ENCODE data around the gene CBX1. TPM values are rescaled to one million over a fixed set of nuclear protein-coding genes. Genes with fewer than 3 reads are reported as not detected.

CBX1 gene
- total and polyA plus RNA-seq, 2 of the 13 experiments (the other 11 are each of a cell fraction or from before 2014, with no cell fraction given), result 17.8 to 108 TPM

DNA sequence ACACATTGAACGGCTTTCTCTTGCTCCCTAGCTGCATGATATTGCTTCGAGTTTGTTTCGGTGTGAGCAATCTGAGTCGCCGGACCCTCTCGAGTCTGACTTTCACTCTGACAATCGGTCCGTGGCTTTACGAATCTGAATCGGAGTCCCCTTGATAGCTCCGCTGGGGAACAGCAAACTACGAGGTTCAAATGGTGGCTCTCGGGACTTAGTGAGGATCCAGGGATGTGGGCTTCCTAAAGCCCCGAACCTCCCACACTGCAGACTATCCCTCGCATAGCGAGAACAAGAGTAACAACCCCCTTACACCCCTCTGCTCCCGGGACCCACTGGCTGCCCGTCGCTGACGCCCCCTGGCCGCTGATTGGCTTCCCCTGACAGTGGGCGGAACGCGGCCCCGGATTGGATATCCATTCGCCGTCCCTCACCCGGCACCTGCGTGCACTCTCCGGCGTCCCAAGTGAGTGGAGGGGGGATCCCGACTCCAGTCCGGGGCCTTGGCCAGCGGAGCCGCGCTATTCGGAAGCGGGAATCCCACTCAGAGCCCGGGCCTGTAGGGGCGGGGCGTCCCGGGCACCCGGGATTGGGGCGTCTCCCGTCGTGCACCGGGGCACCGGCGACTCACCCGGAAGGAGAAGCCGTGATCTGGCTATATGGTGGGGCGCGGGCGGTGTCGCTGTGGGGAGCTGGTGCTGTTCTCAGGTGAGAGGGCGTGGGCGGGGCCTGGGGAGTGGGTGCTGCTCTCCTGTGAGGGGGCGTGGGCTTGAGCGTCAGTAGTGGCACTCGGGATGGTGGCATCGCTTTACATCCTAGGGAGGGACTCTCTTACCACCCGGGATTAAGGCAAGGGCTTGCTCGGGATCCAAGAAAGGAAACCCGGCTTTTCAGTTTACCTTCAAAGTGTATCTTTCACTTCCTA, 6.1 kb upstream of the CBX1 start, which contains the start of gene SNX11 (continued):
- TF ChIP-seq, protein P1, sequence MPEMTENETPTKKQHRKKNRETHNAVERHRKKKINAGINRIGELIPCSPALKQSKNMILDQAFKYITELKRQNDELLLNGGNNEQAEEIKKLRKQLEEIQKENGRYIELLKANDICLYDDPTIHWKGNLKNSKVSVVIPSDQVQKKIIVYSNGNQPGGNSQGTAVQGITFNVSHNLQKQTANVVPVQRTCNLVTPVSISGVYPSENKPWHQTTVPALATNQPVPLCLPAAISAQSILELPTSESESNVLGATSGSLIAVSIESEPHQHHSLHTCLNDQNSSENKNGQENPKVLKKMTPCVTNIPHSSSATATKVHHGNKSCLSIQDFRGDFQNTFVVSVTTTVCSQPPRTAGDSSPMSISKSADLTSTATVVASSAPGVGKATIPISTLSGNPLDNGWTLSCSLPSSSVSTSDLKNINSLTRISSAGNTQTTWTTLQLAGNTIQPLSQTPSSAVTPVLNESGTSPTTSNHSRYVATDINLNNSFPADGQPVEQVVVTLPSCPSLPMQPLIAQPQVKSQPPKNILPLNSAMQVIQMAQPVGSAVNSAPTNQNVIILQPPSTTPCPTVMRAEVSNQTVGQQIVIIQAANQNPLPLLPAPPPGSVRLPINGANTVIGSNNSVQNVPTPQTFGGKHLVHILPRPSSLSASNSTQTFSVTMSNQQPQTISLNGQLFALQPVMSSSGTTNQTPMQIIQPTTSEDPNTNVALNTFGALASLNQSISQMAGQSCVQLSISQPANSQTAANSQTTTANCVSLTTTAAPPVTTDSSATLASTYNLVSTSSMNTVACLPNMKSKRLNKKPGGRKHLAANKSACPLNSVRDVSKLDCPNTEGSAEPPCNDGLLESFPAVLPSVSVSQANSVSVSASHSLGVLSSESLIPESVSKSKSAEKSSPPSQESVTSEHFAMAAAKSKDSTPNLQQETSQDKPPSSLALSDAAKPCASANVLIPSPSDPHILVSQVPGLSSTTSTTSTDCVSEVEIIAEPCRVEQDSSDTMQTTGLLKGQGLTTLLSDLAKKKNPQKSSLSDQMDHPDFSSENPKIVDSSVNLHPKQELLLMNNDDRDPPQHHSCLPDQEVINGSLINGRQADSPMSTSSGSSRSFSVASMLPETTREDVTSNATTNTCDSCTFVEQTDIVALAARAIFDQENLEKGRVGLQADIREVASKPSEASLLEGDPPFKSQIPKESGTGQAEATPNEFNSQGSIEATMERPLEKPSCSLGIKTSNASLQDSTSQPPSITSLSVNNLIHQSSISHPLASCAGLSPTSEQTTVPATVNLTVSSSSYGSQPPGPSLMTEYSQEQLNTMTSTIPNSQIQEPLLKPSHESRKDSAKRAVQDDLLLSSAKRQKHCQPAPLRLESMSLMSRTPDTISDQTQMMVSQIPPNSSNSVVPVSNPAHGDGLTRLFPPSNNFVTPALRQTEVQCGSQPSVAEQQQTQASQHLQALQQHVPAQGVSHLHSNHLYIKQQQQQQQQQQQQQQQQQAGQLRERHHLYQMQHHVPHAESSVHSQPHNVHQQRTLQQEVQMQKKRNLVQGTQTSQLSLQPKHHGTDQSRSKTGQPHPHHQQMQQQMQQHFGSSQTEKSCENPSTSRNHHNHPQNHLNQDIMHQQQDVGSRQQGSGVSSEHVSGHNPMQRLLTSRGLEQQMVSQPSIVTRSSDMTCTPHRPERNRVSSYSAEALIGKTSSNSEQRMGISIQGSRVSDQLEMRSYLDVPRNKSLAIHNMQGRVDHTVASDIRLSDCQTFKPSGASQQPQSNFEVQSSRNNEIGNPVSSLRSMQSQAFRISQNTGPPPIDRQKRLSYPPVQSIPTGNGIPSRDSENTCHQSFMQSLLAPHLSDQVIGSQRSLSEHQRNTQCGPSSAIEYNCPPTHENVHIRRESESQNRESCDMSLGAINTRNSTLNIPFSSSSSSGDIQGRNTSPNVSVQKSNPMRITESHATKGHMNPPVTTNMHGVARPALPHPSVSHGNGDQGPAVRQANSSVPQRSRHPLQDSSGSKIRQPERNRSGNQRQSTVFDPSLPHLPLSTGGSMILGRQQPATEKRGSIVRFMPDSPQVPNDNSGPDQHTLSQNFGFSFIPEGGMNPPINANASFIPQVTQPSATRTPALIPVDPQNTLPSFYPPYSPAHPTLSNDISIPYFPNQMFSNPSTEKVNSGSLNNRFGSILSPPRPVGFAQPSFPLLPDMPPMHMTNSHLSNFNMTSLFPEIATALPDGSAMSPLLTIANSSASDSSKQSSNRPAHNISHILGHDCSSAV (CRISPR knock-in tag; IDR thresholded peaks at IDR 0.05; ENCODE audit: borderline replicate concordance), result 0 out of 2 replicates have a peak, but pooled peaks have one; percentile 46
- peak; percentile 76; the same call in 1 of the 2 replicates for TF ChIP-seq CCDC6 (CRISPR knock-in tag; IDR thresholded peaks at IDR 0.05)
- TF ChIP-seq, protein P2, sequence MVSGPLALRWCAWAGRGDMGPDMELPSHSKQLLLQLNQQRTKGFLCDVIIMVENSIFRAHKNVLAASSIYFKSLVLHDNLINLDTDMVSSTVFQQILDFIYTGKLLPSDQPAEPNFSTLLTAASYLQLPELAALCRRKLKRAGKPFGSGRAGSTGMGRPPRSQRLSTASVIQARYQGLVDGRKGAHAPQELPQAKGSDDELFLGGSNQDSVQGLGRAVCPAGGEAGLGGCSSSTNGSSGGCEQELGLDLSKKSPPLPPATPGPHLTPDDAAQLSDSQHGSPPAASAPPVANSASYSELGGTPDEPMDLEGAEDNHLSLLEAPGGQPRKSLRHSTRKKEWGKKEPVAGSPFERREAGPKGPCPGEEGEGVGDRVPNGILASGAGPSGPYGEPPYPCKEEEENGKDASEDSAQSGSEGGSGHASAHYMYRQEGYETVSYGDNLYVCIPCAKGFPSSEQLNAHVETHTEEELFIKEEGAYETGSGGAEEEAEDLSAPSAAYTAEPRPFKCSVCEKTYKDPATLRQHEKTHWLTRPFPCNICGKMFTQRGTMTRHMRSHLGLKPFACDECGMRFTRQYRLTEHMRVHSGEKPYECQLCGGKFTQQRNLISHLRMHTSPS (CRISPR knock-in tag; IDR thresholded peaks at IDR 0.05; ENCODE audit: low read depth), result peak; percentile 51; the same call in 1 of the 2 replicates
- TF ChIP-seq KDM4B (CRISPR knock-in tag; IDR thresholded peaks at IDR 0.05), result peak; percentile 15; the same call in 1 of the 2 replicates
- TF ChIP-seq, protein P3, sequence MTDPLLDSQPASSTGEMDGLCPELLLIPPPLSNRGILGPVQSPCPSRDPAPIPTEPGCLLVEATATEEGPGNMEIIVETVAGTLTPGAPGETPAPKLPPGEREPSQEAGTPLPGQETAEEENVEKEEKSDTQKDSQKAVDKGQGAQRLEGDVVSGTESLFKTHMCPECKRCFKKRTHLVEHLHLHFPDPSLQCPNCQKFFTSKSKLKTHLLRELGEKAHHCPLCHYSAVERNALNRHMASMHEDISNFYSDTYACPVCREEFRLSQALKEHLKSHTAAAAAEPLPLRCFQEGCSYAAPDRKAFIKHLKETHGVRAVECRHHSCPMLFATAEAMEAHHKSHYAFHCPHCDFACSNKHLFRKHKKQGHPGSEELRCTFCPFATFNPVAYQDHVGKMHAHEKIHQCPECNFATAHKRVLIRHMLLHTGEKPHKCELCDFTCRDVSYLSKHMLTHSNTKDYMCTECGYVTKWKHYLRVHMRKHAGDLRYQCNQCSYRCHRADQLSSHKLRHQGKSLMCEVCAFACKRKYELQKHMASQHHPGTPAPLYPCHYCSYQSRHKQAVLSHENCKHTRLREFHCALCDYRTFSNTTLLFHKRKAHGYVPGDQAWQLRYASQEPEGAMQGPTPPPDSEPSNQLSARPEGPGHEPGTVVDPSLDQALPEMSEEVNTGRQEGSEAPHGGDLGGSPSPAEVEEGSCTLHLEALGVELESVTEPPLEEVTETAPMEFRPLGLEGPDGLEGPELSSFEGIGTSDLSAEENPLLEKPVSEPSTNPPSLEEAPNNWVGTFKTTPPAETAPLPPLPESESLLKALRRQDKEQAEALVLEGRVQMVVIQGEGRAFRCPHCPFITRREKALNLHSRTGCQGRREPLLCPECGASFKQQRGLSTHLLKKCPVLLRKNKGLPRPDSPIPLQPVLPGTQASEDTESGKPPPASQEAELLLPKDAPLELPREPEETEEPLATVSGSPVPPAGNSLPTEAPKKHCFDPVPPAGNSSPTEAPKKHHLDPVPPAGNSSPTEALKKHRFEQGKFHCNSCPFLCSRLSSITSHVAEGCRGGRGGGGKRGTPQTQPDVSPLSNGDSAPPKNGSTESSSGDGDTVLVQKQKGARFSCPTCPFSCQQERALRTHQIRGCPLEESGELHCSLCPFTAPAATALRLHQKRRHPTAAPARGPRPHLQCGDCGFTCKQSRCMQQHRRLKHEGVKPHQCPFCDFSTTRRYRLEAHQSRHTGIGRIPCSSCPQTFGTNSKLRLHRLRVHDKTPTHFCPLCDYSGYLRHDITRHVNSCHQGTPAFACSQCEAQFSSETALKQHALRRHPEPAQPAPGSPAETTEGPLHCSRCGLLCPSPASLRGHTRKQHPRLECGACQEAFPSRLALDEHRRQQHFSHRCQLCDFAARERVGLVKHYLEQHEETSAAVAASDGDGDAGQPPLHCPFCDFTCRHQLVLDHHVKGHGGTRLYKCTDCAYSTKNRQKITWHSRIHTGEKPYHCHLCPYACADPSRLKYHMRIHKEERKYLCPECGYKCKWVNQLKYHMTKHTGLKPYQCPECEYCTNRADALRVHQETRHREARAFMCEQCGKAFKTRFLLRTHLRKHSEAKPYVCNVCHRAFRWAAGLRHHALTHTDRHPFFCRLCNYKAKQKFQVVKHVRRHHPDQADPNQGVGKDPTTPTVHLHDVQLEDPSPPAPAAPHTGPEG (CRISPR knock-in tag; IDR thresholded peaks at IDR 0.05), result peak; percentile 15; the same call in 1 of the 2 replicates
- TF ChIP-seq, protein P4, sequence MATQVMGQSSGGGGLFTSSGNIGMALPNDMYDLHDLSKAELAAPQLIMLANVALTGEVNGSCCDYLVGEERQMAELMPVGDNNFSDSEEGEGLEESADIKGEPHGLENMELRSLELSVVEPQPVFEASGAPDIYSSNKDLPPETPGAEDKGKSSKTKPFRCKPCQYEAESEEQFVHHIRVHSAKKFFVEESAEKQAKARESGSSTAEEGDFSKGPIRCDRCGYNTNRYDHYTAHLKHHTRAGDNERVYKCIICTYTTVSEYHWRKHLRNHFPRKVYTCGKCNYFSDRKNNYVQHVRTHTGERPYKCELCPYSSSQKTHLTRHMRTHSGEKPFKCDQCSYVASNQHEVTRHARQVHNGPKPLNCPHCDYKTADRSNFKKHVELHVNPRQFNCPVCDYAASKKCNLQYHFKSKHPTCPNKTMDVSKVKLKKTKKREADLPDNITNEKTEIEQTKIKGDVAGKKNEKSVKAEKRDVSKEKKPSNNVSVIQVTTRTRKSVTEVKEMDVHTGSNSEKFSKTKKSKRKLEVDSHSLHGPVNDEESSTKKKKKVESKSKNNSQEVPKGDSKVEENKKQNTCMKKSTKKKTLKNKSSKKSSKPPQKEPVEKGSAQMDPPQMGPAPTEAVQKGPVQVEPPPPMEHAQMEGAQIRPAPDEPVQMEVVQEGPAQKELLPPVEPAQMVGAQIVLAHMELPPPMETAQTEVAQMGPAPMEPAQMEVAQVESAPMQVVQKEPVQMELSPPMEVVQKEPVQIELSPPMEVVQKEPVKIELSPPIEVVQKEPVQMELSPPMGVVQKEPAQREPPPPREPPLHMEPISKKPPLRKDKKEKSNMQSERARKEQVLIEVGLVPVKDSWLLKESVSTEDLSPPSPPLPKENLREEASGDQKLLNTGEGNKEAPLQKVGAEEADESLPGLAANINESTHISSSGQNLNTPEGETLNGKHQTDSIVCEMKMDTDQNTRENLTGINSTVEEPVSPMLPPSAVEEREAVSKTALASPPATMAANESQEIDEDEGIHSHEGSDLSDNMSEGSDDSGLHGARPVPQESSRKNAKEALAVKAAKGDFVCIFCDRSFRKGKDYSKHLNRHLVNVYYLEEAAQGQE (IDR thresholded peaks at IDR 0.05; ENCODE audit: borderline replicate concordance in 1 of 2, low read depth in 1 of 2, low read length in 2 of 2), result peak in 1 of 2 experiments; percentile 52; a peak in 1 of 4 replicates
